Calu3 (cell line): ENCODE results near the gene SMPD3. TPM values are rescaled to one million over a fixed set of nuclear protein-coding genes. Genes with fewer than 3 reads are reported as not detected.

Source experiments
- BruUV-seq: library from RNA; stranded (reverse); fragments of 400-500 nt; replicated peaks from 2 replicates; lab custom pipeline; 2021; lab: Mats Ljungman, UMichigan
- CTCF ChIA-PET: fragments of 300-600 bp; sonication (Branson Sonifier 250); formaldehyde crosslinking; loops from one replicate; lab custom pipeline; 2022; ENCODE audit warnings: antibody characterized with exemption; lab: Charles Lee
- DNase-seq: peaks from one replicate; pipeline ENCODE4 v3.0.0; 2022
- H3K27ac Mint-ChIP-seq: one replicate; pipeline ENCODE4 v1.8.0; 2022; ENCODE audit warnings: mixed read lengths; ENCODE audit not compliant: unreplicated experiment
- H3K27me3 Mint-ChIP-seq: one replicate; pipeline ENCODE4 v1.8.0; 2022; ENCODE audit warnings: mixed read lengths; ENCODE audit not compliant: unreplicated experiment
- H3K36me3 Mint-ChIP-seq: one replicate; pipeline ENCODE4 v1.8.0; 2022; ENCODE audit warnings: mild to moderate bottlenecking, moderate library complexity, mixed read lengths; ENCODE audit not compliant: insufficient read depth, unreplicated experiment
- H3K4me1 Mint-ChIP-seq: one replicate; pipeline ENCODE4 v1.8.0; 2022; ENCODE audit warnings: mild to moderate bottlenecking, low read depth, mixed read lengths; ENCODE audit not compliant: unreplicated experiment
- H3K4me3 Mint-ChIP-seq: one replicate; pipeline ENCODE4 v1.8.0; 2022; ENCODE audit warnings: mild to moderate bottlenecking, low read depth, moderate library complexity, mixed read lengths; ENCODE audit not compliant: unreplicated experiment
- H3K9me3 Mint-ChIP-seq: one replicate; pipeline ENCODE4 v1.8.0; 2022; ENCODE audit warnings: low read depth, mixed read lengths; ENCODE audit not compliant: unreplicated experiment
- intact Hi-C: fragments of 100-400 bp; cut with micrococcal nuclease; formaldehyde crosslinking; loops from one replicate; pipeline ENCODE4 v1.10.0; 2022; ENCODE audit not compliant: unreplicated experiment
- total RNA-seq: library from RNA; stranded (reverse); gene quantifications from 2 replicates; pipeline ENCODE4 v1.2.3, GENCODE V29; 2022
- TF ChIP-seq, protein P1 (sequence below): fragments of 200-600 bp; IDR thresholded peaks from one replicate; pipeline ENCODE4 v1.8.0; 2022; ENCODE audit warnings: antibody characterized with exemption; ENCODE audit not compliant: unreplicated experiment

Gene SMPD3
- total RNA-seq, 1 experiment from 2014 or later: 0.42 TPM

- Mint-ChIP-seq H3K4me1 (no peaks in the 10 kb centered on the region), H3K4me3 (no peak overlapping the region), H3K27ac (no peak overlapping the region), H3K9me3 (no peaks in the 10 kb centered on the region), H3K27me3 (peaks cover 57% of the 10 kb centered on the region), H3K36me3 (no peaks in the 10 kb centered on the region)
- TF ChIP-seq, protein P1, sequence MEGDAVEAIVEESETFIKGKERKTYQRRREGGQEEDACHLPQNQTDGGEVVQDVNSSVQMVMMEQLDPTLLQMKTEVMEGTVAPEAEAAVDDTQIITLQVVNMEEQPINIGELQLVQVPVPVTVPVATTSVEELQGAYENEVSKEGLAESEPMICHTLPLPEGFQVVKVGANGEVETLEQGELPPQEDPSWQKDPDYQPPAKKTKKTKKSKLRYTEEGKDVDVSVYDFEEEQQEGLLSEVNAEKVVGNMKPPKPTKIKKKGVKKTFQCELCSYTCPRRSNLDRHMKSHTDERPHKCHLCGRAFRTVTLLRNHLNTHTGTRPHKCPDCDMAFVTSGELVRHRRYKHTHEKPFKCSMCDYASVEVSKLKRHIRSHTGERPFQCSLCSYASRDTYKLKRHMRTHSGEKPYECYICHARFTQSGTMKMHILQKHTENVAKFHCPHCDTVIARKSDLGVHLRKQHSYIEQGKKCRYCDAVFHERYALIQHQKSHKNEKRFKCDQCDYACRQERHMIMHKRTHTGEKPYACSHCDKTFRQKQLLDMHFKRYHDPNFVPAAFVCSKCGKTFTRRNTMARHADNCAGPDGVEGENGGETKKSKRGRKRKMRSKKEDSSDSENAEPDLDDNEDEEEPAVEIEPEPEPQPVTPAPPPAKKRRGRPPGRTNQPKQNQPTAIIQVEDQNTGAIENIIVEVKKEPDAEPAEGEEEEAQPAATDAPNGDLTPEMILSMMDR: no peak
- BruUV-seq: no TSS peak
- DNase-seq: no peak
- intact Hi-C loops: no loop called here
- CTCF ChIA-PET: interaction anchor here (0.7 kb wide), 1 partner anchor 815 kb away, joined by 5 read pairs; no protein-coding TSS in a partner anchor
Measured at GRCh38 chr16:68458101-68458500, 9.8 kb upstream of the SMPD3 start.

DNA sequence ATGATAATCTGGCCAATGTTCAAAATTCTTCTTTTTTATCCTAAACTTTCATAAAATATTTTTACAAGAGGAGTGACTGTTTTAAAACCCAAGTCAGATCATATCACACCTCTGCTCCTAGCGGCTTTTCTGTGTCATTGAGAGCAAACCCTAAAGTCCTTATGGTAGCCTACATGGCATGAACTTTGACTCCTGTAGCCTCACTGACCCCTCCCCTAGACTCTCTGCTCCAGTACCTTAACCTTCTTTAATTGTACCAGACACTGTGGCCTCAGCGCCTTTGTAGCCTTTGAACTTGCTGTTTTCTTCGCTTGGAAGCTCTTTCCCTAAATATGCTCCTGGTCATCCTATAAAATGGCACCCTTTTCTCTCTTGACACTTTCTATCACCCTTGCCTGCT lies 7.3 kb upstream of the SMPD3 start:
- CTCF ChIA-PET: interaction anchor here (0.7 kb wide), 3 partner anchors 33 to 444 kb away, joined by 4 to 8 read pairs (median 5); no protein-coding TSS in a partner anchor

DNA sequence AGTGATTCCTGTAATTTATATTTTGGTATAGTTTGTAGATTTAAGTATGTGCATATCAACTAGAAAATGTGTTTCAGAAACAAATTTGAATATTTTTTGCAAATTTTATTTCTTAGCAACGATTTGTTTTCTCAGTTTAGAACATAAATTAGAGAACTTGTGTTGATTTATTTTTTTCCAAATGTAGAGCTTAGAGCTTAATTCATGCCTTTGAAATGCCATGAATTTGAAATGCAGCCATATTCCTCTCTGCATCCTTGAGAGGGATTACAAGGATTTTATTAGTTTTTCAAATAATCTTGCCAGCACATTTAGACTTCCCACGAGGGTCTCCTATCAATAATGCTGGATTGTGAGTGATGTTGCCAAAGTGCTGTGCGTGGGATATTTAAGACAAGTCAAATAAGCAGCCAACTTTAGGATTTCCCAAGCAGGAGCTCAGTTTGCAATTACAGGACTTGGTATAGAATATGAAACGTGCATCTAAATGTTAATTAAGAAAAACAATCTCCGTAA lies 6.7 kb upstream of the SMPD3 start:
- H3K4me1 Mint-ChIP-seq: no peaks in the 10 kb centered on the region
- H3K27me3 Mint-ChIP-seq: peaks cover 32% of the 10 kb centered on the region
- no peak for DNase-seq
- no peaks in the 10 kb centered on the region for H3K36me3 Mint-ChIP-seq
- intact Hi-C loops: no loop called here
- TF ChIP-seq, protein P1: no peak
- no TSS peak for BruUV-seq
- H3K4me3 Mint-ChIP-seq: no peak overlapping the region
- H3K27ac Mint-ChIP-seq: no peak overlapping the region
- CTCF ChIA-PET: no interaction called here
- H3K9me3 Mint-ChIP-seq: no peaks in the 10 kb centered on the region

More for the DNA sequence above, 7.3 kb upstream of the SMPD3 start:
- no peak overlapping the region for H3K27ac Mint-ChIP-seq
- TF ChIP-seq, protein P1: no peak
- BruUV-seq: no TSS peak
- intact Hi-C loops: no loop called here
- no peak for DNase-seq
- no peaks in the 10 kb centered on the region for H3K4me1 Mint-ChIP-seq
- no peaks in the 10 kb centered on the region for H3K36me3 Mint-ChIP-seq
- H3K4me3 Mint-ChIP-seq: no peak overlapping the region
- H3K9me3 Mint-ChIP-seq: no peaks in the 10 kb centered on the region
- peaks cover 39% of the 10 kb centered on the region for H3K27me3 Mint-ChIP-seq

- CTCF ChIA-PET: interaction anchor here (0.7 kb wide), 1 partner anchor 50 kb away, joined by 3 read pairs; no protein-coding TSS in a partner anchor
- Mint-ChIP-seq H3K27me3 (peaks cover 20% of the 10 kb centered on the region), H3K27ac (no peak overlapping the region), H3K36me3 (peaks cover 1% of the 10 kb centered on the region), H3K9me3 (no peaks in the 10 kb centered on the region), H3K4me1 (peaks cover 6% of the 10 kb centered on the region), H3K4me3 (no peak overlapping the region)
- TF ChIP-seq, protein P1: no peak
- no TSS peak for BruUV-seq
- DNase-seq: no peak
- intact Hi-C loops: no loop called here
Measured at GRCh38 chr16:68453816-68454215, 5.5 kb upstream of the SMPD3 start.
